GM12872 (cell line): Measurements from ENCODE around the gene KIAA1328.

Experiments
- TF ChIP-seq, protein P1 (sequence below): IDR thresholded peaks from 3 replicates; pipeline ENCODE4 v1.5.1; 2011; ENCODE audit warnings: low read depth, mild to moderate bottlenecking, low read length, moderate library complexity; ENCODE audit not compliant: insufficient read depth

The KIAA1328 gene

DNA sequence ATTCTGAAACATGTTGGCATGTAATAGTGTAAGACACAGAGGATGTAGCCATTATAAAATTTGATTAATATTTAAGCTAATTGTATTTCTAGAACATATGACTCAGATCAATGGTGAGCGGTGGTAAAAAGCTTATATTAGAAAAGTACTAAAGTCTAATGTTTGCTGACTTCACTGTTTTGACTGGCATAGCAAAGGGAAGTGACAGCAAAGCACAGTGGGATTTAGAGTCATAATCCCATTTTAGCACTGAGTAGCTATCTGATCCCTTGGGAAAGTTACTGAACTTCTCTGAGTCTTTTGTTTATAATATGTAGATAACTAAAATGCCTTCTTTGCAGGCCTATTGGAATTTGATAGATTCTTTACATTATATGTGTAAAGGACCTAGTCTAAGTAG, 60.4 kb downstream of the KIAA1328 start:
- TF ChIP-seq, protein P1, sequence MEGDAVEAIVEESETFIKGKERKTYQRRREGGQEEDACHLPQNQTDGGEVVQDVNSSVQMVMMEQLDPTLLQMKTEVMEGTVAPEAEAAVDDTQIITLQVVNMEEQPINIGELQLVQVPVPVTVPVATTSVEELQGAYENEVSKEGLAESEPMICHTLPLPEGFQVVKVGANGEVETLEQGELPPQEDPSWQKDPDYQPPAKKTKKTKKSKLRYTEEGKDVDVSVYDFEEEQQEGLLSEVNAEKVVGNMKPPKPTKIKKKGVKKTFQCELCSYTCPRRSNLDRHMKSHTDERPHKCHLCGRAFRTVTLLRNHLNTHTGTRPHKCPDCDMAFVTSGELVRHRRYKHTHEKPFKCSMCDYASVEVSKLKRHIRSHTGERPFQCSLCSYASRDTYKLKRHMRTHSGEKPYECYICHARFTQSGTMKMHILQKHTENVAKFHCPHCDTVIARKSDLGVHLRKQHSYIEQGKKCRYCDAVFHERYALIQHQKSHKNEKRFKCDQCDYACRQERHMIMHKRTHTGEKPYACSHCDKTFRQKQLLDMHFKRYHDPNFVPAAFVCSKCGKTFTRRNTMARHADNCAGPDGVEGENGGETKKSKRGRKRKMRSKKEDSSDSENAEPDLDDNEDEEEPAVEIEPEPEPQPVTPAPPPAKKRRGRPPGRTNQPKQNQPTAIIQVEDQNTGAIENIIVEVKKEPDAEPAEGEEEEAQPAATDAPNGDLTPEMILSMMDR: no peak

DNA sequence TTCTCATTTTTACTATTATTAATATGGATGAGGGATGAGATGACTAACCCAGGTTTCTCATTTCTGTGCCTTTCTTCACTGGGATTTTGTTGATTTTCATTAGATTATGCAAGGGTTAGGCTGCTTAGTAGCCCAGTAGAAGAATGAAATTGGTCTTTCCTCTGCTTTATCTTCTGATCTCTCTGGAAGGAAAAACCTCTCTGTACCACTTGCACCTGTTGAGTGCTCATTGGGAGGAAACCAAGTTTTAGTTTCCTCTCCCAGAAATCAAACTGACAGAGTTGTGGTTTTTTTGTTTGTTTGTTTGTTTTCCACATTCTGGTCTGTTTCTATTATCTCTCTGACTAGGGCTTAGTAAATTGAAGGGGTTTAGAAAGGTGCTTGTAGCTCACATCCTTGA, 60.8 kb downstream of the KIAA1328 start:
- TF ChIP-seq, protein P1: no peak

DNA sequence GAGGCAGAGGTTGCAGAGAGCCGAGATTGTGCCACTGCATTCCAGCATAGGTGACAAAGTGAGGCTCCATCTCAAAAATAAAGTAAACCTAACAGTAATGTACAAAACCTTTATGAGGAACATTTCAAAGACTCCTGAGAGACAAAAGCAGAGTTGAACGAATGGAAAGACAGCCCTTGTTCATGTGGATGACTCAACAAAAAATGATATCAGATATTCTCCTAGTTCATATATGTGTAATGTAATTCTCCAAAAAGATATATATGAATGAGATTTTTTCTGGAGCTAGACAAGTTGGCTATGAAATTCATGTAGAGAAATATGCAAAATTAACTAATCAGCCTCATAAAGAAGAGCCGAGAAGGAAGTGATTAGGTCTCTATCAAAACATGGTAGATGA, 61.7 kb downstream of the KIAA1328 start:
- TF ChIP-seq, protein P1: no peak

DNA sequence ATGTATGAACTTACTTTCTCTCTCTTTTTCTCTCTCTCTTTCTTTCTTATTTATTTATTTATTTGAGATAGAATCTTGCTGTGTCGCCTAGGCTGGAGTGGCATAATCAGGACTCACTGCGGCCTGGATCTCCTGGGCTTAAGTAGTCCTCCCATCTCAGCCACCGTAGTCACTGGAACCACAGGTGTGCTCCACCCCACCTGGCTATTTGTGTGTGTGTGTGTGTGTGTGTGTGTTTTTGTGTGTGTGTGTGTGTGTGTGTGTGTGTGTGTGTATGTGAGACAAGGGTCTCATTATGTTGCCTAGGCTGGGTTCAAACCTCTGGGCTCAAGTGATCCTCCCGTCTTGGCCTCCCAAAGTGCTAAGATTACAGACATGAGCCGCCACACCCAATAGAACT, 64.3 kb downstream of the KIAA1328 start:
- TF ChIP-seq, protein P1: no peak

DNA sequence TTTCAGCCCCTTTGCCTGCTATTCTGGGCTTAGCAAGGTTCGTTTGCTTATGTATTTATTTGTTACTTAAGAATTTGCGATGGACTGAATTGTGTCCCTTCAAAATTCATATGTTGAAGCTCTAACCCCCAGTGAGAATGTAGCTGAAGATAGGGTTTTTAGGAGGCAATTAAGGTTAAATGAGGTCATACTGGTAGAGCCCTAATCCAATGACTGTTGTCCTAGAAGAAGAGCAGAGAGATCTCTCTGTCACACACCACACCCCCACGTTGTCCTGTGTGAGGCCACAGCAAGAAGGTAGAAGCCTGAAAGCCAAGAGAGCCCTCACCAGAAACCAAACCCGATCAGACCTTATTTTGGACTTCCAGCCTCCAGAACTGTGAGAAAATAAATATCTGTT, 66.7 kb downstream of the KIAA1328 start:
- TF ChIP-seq, protein P1: no peak

DNA sequence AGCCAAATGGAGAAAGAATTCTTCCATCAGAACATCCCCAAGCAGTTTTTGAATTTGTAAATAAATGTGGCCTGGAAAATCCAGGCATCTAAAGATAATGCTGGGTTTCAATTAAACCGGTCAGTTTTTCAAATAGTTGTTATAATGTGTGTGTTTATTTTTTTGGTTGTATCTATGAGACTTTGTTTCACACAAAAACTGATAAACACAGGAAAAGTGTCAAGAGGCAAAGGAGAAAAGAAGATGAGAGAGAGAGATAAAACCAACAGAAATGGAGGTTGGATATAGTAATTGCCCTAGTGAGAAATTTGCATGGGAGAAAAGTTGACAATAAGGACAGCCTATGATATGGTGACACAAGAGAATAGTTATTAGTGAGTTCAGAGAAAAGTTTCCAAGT, 68.3 kb downstream of the KIAA1328 start:
- TF ChIP-seq, protein P1: no peak

DNA sequence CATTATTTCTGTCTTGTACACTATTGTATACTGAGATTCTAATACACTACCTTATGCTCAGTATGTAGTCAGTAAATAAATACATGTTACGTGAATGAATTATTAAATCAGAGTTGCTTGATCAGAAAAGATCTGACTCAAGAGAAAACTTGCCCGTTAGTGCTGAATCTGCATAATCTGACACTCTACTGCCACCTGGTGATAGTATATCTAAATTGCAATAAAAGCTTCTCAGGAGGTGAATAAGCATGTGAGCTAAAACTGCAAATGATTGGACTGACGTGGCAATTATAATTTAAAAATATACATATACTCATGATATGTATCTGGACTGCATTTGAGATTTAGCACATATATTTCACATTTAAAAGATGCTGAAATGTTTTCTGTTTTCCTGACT, 70.4 kb downstream of the KIAA1328 start:
- TF ChIP-seq, protein P1: peak; percentile 33; the same call in 2 of the 3 replicates

DNA sequence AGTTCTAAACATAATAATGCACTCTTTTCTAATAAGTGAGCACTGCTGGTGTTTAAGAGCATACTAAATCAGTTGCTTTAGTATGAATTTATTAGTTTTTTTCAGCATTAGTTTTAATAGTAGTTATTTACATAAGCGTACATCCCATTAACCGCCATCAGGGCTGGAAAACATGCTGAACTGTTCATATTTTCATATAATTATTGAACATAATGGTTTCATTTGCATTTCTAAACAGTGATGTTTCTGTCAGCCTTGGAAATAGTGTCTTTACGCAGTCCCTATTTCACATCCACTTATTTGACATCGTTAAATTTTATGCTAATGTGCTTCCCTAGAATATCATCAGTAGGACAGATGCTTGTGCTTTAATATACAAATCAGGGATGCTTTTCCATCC, 71.5 kb downstream of the KIAA1328 start:
- TF ChIP-seq, protein P1: no peak
